ENCODE measurements around the gene CTSS.
"Not testable (repeated sequence)": the region's sequence is repeated elsewhere in the genome, so short reads cannot be mapped to it uniquely, and the experiment has no call there.

The CTSS gene

GRCh38 chr1:150789396-150789795 lies 23.8 kb upstream of the CTSS start:
- Mint-ChIP-seq H3K27me3 (peaks cover 1% of the 10 kb centered on the region), H3K27ac (no peak overlapping the region), H3K36me3 (no peaks in the 10 kb centered on the region), H3K4me1 (no peaks in the 10 kb centered on the region), H3K9me3 (no peaks in the 10 kb centered on the region), H3K4me3 (no peak overlapping the region)

- H3K4me3 Mint-ChIP-seq: no peak overlapping the region
- peaks cover 1% of the 10 kb centered on the region for H3K27me3 Mint-ChIP-seq
- no peak overlapping the region for H3K27ac Mint-ChIP-seq
- no peaks in the 10 kb centered on the region for H3K4me1 Mint-ChIP-seq
- no peaks in the 10 kb centered on the region for H3K9me3 Mint-ChIP-seq
- H3K36me3 Mint-ChIP-seq: no peaks in the 10 kb centered on the region
Measured at GRCh38 chr1:150788946-150789345, 23.4 kb upstream of the CTSS start.

GRCh38 chr1:150787455-150787854 lies 21.9 kb upstream of the CTSS start:
- H3K4me3 Mint-ChIP-seq: no peak overlapping the region
- no peak overlapping the region for H3K27ac Mint-ChIP-seq
- H3K9me3 Mint-ChIP-seq: no peaks in the 10 kb centered on the region
- H3K27me3 Mint-ChIP-seq: peaks cover 1% of the 10 kb centered on the region
- no peaks in the 10 kb centered on the region for H3K4me1 Mint-ChIP-seq
- H3K36me3 Mint-ChIP-seq: no peaks in the 10 kb centered on the region

GRCh38 chr1:150780510-150780909 lies 14.9 kb upstream of the CTSS start:
- no peaks in the 10 kb centered on the region for H3K9me3 Mint-ChIP-seq
- H3K27me3 Mint-ChIP-seq: no peaks in the 10 kb centered on the region
- H3K36me3 Mint-ChIP-seq: no peaks in the 10 kb centered on the region
- H3K4me1 Mint-ChIP-seq: peaks cover 8% of the 10 kb centered on the region
- no peak overlapping the region for H3K27ac Mint-ChIP-seq
- H3K4me3 Mint-ChIP-seq: no peak overlapping the region

GRCh38 chr1:150778409-150778808 lies 12.8 kb upstream of the CTSS start:
- no peak overlapping the region for H3K4me3 Mint-ChIP-seq
- no peaks in the 10 kb centered on the region for H3K36me3 Mint-ChIP-seq
- no peaks in the 10 kb centered on the region for H3K9me3 Mint-ChIP-seq
- no peak overlapping the region for H3K27ac Mint-ChIP-seq
- no peaks in the 10 kb centered on the region for H3K27me3 Mint-ChIP-seq
- H3K4me1 Mint-ChIP-seq: peaks cover 8% of the 10 kb centered on the region

DNA sequence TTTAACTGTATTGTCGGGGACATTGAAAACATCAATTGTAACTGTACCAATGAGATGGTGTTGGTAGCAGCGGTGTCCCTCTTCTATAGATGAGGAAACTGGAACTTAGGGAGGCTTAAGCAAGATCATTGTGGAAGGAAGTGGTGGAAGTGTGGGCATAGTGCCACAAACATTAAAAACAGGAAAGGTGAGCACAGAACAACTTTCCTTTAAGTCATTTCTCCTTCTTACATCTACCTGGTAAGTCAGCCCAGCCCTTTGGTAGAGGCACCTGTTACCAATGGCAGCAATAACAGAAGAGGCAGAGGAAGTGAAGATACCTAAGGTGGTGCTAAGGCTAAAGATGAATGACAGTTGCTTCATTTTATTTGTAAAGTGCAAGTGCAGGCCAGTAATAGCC lies 12.0 kb upstream of the CTSS start:
- Mint-ChIP-seq H3K27ac (no peak overlapping the region), H3K4me1 (peaks cover 8% of the 10 kb centered on the region), H3K9me3 (no peaks in the 10 kb centered on the region), H3K27me3 (no peaks in the 10 kb centered on the region), H3K4me3 (no peak overlapping the region), H3K36me3 (no peaks in the 10 kb centered on the region)

DNA sequence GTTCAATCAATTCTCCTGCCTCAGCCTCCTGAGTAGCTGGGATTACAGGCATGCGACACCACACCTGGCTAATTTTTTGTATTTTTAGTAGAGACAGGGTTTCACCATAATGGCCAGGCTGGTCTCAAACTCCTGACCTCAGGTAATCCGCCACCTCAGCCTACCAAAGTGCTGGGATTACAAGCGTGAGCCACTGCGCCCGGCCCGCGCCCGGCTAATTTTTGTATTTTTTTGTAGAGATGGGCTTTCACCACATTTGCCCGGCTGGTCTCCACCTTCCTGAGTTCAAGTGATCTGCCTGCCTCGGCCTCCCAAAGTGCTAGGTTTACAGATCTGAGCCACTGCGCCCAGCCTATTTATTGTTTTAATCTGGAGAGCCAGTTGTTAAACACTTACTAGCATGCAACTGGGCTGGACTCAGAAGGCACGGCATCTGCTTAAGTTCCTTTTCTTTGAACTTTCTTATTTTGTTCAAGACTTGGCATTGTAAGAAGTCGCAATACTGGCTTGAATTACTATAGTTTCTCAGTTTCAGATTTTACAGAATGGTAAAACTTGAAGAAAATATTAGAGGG lies 10.4 kb upstream of the CTSS start:
- H3K4me3 Mint-ChIP-seq, H3K9me3 Mint-ChIP-seq, H3K36me3 Mint-ChIP-seq, H3K27ac Mint-ChIP-seq, H3K27me3 Mint-ChIP-seq: not testable (repeated sequence)
- peaks cover 15% of the 10 kb centered on the region for H3K4me1 Mint-ChIP-seq

- peaks cover 22% of the 10 kb centered on the region for H3K4me1 Mint-ChIP-seq
- no peaks in the 10 kb centered on the region for H3K27me3 Mint-ChIP-seq
- no peaks in the 10 kb centered on the region for H3K36me3 Mint-ChIP-seq
- H3K27ac Mint-ChIP-seq: no peak overlapping the region
- no peak overlapping the region for H3K4me3 Mint-ChIP-seq
- no peaks in the 10 kb centered on the region for H3K9me3 Mint-ChIP-seq
Measured at GRCh38 chr1:150775276-150775675, 9.7 kb upstream of the CTSS start.

DNA sequence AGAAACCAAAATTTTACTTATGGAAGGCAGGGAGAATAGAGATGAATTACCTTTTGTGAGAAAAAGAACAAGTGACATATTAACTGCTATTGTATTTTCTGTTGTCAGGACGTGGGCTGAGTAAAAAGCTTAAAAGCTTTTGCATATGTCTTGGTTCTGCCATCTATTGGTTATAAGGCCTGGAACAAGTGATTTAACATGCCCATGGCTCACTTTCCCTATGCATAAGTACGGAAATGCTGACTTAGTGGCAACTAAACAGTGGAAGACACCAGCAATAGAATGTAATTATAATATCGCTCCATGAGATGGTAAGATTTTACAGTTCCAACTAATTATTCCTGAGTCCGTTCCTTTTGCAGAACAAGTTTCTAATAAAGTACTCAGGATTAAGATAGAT lies 6.7 kb upstream of the CTSS start:
- Mint-ChIP-seq H3K4me3 (no peak overlapping the region), H3K36me3 (no peaks in the 10 kb centered on the region), H3K27me3 (no peaks in the 10 kb centered on the region), H3K27ac (no peak overlapping the region), H3K9me3 (no peaks in the 10 kb centered on the region), H3K4me1 (peaks cover 24% of the 10 kb centered on the region)

DNA sequence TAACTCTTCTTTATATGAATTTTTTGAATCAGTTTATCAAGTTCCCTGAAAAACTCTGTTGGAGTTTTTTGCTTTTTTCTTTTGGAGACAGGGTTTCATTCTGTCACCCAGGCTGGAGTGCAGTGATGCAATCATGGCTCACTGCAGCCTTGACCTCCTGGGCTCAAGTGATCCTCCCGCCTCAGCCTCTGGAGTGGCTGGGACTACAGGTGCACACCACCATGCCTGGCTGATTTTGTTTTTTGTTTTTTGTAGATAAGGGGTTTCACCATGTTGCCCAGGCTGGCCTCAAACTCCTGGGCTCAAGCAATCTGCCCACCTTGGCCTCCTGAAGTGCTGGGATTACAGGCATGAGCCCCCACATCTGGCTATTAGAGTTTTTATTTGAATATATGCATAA lies 2.1 kb upstream of the CTSS start:
- peaks cover 61% of the 10 kb centered on the region for H3K4me1 Mint-ChIP-seq
- H3K27ac Mint-ChIP-seq: peak overlapping the region; percentile 17
- H3K9me3 Mint-ChIP-seq, H3K27me3 Mint-ChIP-seq, H3K4me3 Mint-ChIP-seq, H3K36me3 Mint-ChIP-seq: not testable (repeated sequence)

DNA sequence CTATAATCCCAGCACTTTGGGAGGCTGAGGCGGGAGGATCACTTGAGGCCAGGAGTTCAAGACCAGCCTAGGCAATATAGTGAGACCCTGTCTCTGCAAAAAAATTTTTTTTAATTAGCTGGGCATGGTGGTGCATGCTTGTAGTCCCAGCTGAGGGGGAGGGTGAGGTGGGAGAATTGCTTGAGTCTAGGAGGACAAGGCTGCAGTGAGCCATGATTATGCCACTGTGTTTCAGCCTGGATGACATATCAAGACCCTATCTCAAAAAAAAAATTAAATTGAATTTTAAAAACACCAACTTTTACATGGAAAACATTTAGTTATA lies 361 bp upstream of the CTSS start:
- Mint-ChIP-seq H3K4me1 (peaks cover 69% of the 10 kb centered on the region), H3K27ac (peak overlapping the region; percentile 98), H3K4me3 (peak overlapping the region; percentile 99)
- not testable (repeated sequence) for H3K36me3 Mint-ChIP-seq, H3K9me3 Mint-ChIP-seq, H3K27me3 Mint-ChIP-seq

DNA sequence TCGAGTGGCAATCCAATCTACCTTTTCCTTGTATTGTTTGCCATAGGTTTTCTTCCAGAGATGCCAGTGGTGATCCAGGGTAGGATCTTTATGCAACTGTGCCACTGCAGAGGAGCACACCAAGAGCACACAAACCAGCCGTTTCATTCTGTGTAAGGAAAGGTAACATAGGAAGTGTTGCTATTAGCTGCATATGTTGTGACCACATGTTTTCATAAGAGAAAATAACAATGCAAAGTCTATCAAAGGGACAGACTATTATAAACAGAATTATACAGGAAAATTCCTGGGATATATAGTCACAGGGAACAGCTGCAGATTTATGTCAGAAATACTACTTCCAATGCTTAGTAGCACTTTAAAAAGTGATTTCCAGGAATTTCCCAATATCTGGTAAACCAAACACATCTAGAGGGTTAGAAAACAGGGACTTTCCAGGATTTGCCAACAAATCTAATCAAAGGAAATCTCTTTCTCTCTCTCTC lies 919 bp downstream of the CTSS start:
- peaks cover 75% of the 10 kb centered on the region for H3K4me1 Mint-ChIP-seq
- H3K36me3 Mint-ChIP-seq: peaks cover 15% of the 10 kb centered on the region
- peak overlapping the region; percentile 98 for H3K27ac Mint-ChIP-seq

DNA sequence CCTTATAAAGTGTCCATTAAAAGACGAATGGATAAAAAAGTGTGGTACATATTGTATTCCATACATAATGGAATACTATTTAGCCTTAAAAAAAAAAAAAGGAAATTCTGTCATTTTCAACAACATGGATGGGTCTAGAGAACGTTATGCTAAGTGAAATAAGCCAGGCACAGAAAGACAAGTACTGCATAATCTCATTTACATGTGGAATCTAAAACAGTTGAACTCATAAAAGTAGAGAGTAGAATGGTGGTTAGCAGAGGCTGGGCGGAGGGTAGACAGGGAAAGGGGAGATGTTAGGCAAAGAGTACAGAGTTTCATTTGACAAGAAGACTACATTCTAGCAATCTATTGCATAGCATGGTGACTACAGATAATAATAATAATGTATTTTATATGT lies 2.6 kb downstream of the CTSS start:
- H3K4me1 Mint-ChIP-seq: peaks cover 80% of the 10 kb centered on the region

More for the DNA sequence above, 919 bp downstream of the CTSS start:
- Mint-ChIP-seq H3K4me3 (peak overlapping the region; percentile 99), H3K27me3 (no peaks in the 10 kb centered on the region), H3K9me3 (no peaks in the 10 kb centered on the region)

DNA sequence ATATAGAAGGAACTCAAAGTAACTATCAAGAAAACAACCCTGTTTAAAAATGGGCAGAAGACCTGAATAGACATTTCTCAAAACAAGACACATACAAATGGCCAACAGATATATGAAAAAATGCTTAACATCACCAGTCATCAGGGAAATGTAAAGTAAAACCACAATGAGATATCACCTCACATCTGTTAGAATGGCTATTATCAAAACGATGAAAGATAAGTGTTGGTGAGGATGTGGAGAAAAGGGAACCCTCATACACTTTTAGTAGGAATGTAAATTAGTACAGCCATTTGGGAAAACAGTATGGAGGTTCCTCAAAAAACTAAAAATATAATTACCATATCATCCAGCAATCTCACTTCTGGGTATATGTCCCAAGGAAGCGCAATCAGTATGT lies 3.0 kb downstream of the CTSS start:
- Mint-ChIP-seq H3K4me3 (peak overlapping the region; percentile 40), H3K27me3 (no peaks in the 10 kb centered on the region), H3K27ac (no peak overlapping the region), H3K36me3 (peaks cover 19% of the 10 kb centered on the region), H3K9me3 (no peaks in the 10 kb centered on the region), H3K4me1 (peaks cover 75% of the 10 kb centered on the region)

More for the DNA sequence above, 2.6 kb downstream of the CTSS start:
- Mint-ChIP-seq H3K27ac (peak overlapping the region; percentile 18), H3K36me3 (peaks cover 17% of the 10 kb centered on the region), H3K9me3 (no peaks in the 10 kb centered on the region), H3K4me3 (peak overlapping the region; percentile 40), H3K27me3 (no peaks in the 10 kb centered on the region)

DNA sequence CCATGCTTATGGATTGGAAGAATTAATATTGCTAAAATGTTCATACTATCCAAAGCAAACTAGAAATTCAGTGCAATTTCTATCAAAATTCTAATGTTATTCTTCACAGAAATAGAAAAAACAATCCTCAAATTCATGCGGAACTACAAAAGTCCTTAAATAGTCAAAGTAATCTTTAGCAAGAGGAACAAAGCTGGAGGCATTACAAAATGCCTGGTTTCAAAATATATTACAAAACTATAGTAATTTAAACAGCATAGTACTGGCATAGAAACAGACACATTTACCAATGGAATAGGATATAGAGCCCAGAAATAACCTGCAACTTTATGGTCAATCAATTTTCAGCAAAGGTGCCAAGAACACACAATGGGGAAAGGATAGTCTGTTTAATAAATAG lies 3.8 kb downstream of the CTSS start:
- Mint-ChIP-seq H3K27ac (no peak overlapping the region), H3K9me3 (no peaks in the 10 kb centered on the region), H3K27me3 (no peaks in the 10 kb centered on the region), H3K4me3 (no peak overlapping the region), H3K4me1 (peaks cover 68% of the 10 kb centered on the region), H3K36me3 (peaks cover 19% of the 10 kb centered on the region)

GRCh38 chr1:150760013-150760412 lies 5.6 kb downstream of the CTSS start:
- Mint-ChIP-seq H3K4me1 (peaks cover 53% of the 10 kb centered on the region), H3K9me3 (no peaks in the 10 kb centered on the region), H3K4me3 (no peak overlapping the region), H3K27ac (peak overlapping the region; percentile 78), H3K27me3 (no peaks in the 10 kb centered on the region), H3K36me3 (peaks cover 23% of the 10 kb centered on the region)

- H3K4me1 Mint-ChIP-seq: no peaks in the 10 kb centered on the region
- no peaks in the 10 kb centered on the region for H3K9me3 Mint-ChIP-seq
- no peak overlapping the region for H3K27ac Mint-ChIP-seq
- no peaks in the 10 kb centered on the region for H3K27me3 Mint-ChIP-seq
- no peak overlapping the region for H3K4me3 Mint-ChIP-seq
- H3K36me3 Mint-ChIP-seq: peaks cover 21% of the 10 kb centered on the region
Measured at GRCh38 chr1:150753416-150753815, 12.2 kb downstream of the CTSS start.

Measured in activated naive CD4-positive, alpha-beta T cell treated with anti-CD3 and anti-CD28 coated beads, Interleukin-2, amount 50 U/mL, for 24 hours (primary cell).